Left cardiac atrium (tissue), 4 donors: ENCODE data around the gene BCL2L2. TPM values are rescaled to one million over a fixed set of nuclear protein-coding genes. Genes with fewer than 3 reads are reported as not detected.
A peak's percentile ranks its signal among the peaks of the same experiment; 100 is the strongest.
"Not testable (repeated sequence)": the region's sequence is repeated elsewhere in the genome, so short reads cannot be mapped to it uniquely, and the experiment has no call there.

Experiments used
- ATAC-seq, 2 donors: fragments of 200-7000 bp; cut with Tn5 transposase; one replicate each; pipeline ENCODE4 v1.9.1; 2020; ENCODE audit warnings: mild to moderate bottlenecking in 2 of 2, moderate library complexity in 2 of 2
- DNase-seq: peaks from one replicate; pipeline ENCODE4 v3.0.0-alpha.2; 2020
- intact Hi-C, 2 donors: fragments of 100-400 bp; cut with DNase I; formaldehyde crosslinking; loops; one replicate each; pipeline versions ENCODE4 v1.14.1 to v1.15.1; 2022 to 2023
- long read RNA-seq: library from polyadenylated mRNA; unstranded; transcript quantifications from one replicate; pipeline ENCODE4 v2.0.0, GENCODE V29; 2021
- total RNA-seq, 2 donors: library from RNA; stranded (reverse); fragmentation: NEBNext Ultra II Directional; extraction: Animal tissue kit (Norgen Biotek cat#: 25700); gene quantifications; one replicate each; pipeline ENCODE4 v1.2.1, GENCODE V29; 2021
- donor health status: DM: no; HTN: yes; CAD: no.
- donor health status: DM: no; HTN: yes; CAD: no; lungs with severe emphysema.
- donor health status: DM: yes; HTN: yes; CAD: no.
- donor health status: Dilated cardiomyopathy.

Gene BCL2L2
- 10 to 100 TPM; 46.7 to 47.7 TPM for total RNA-seq
- long read RNA-seq, partial matches to known transcripts: 1 of 5 reads
- long read RNA-seq, other reads (novel, unspliced or antisense): 1 of 5 reads

DNA sequence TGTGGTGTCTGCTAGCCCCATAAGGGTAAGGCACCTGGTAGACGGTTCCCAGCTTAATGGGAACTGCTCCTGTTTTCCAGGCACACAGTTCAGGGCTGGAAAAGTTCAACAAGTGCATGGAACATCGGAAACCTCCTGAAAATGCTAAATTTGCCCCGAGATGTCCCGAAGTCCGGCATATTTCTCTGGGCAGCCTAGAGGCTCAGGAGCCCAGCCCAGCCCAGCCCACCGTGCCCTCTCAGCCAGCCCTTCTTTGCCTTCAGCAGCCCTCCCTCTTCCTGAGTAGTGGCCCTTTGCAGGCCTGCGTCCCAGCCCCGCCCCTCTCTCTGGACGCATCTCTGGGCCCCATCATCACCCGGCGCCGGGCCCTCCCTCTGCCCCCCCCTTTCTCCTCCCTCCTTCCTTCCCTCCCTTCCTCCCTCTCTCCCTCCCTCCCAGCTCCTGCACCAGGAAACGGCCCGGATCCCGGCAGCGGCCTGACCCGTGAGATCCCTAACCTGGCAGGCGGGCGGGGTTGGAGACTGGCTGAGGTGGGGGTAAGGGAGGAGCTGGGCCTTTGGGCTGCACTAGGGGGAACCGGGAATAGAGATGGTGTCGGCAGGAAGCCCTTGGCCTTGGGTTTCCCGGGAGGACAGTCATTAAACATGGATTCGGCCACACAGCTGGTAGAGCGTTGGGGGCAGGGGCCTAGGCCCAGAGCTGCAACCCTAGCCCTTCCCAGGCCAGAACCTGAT, at the start of gene BCL2L2:
Gene BCL2L2, plus strand, starts transcription at position 422 of the 734 bp plus-strand sequence. CDS start 935 bp downstream, outside the sequence.
- ATAC-seq (peak; percentile 72 to 76), DNase-seq (peak; percentile 95)
- intact Hi-C loops: no loop called here

- DNase-seq (no peak), ATAC-seq (no peak)
- intact Hi-C loops: no loop called here
Measured at GRCh38 chr14:23258256-23258655, 48.4 kb upstream of the BCL2L2 start.

DNA sequence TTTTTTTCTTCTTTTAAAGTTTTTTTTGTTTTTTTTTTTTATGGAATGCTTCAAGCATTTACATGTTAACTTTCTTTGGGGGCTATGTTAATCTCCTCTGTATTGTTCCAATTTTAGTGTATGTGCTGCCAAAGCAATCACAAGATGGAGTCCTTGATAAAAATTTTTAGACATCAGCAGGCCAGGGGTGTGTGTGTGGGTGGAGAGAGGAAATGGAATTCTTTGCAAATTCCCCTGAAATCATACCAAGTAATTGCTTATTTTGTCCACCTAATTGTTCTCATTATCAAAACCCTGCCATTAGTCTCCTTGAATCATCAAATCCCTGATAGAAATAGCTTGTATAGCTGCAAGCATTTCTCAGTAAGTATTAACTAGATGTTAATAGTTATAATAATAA, 47.2 kb upstream of the BCL2L2 start:
- DNase-seq: no peak
- ATAC-seq: no peak
- intact Hi-C loops: no loop called here

DNA sequence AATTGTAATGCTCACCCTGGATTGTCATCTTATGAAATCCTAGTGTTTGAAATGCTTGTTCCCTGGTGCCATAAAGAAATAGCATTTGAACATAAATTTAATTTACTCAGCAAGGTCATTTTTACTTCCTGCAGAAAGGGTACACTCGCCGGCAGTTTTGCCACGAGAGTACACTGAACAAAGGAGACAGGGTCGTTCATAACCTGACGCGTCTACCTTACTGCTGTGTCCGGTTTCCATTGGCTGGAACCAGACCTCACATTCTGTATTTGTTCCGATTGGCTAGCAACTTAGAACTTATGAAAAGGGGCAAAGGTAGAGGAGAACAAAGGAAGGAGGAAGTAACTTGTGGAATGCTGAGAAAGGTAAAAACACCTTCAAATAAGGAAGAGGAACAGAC, 45.8 kb upstream of the BCL2L2 start:
- DNase-seq, intact Hi-C loops, ATAC-seq: not testable (repeated sequence)

GRCh38 chr14:23269193-23269592, 37.4 kb upstream of the BCL2L2 start:
- intact Hi-C loops: no loop called here
- ATAC-seq (no peak), DNase-seq (no peak)

GRCh38 chr14:23275412-23275811, 31.2 kb upstream of the BCL2L2 start:
- intact Hi-C loops: no loop called here
- ATAC-seq (no peak), DNase-seq (no peak)

DNA sequence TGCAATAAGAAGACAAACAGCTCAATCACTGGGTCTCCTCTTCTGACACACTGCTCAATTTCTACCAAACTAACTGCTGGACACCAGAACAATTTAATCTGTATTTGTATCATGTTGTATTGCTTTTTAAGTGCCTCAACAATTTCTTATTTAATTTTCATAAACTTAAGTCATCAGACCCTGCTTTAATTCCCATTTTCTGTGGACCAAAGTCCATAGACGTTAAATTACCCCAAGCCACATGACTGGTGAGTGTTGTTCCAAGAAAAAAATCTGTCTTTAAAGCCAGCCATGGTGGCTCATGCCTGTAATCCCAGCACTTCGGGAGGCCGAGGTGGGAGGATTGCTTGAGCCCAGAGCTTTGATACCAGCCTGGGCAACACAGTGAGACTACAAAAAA, 29.4 kb upstream of the BCL2L2 start:
- intact Hi-C loops: no loop called here
- ATAC-seq (no peak), DNase-seq (no peak)

DNA sequence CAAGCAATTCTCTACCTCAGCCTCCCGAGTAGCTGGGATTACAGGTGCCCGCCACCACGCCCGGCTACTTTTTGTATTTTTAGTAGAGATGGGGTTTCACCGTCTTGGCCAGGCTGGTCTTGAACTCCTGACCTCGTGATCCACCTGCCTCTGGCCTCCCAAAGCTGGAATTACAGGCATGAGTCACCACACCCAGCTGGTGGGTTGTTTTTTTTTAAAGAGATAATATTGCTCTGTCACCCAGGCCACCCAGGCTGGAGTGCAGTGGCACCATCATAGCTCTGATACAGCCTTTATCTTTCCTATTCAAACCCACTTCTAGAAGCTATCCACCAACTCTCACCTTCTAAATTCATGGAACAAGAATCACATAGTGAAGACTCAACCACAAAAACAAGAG, 28.7 kb upstream of the BCL2L2 start:
- DNase-seq, intact Hi-C loops, ATAC-seq: not testable (repeated sequence)

DNA sequence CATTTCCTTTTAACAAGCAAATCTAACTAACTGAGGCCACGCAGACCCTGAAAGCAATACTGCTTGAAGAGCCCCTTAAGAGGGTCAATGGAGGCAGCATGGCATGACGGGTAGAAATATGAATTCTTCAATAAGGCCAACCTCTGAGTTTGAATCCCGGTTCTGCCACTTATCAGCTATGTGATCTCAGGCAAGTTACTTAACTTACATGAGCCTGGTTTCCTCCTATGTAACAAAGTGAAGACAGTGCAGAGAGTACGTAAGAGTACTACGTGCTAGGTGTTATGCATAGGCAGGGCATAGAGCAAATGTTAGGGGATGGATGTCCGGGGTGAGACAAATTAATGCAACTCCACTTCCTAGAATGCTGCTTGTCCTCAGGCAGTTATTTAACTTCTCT, 25.4 kb upstream of the BCL2L2 start:
- no peak for DNase-seq
- intact Hi-C loops: no loop called here
- ATAC-seq: no peak

DNA sequence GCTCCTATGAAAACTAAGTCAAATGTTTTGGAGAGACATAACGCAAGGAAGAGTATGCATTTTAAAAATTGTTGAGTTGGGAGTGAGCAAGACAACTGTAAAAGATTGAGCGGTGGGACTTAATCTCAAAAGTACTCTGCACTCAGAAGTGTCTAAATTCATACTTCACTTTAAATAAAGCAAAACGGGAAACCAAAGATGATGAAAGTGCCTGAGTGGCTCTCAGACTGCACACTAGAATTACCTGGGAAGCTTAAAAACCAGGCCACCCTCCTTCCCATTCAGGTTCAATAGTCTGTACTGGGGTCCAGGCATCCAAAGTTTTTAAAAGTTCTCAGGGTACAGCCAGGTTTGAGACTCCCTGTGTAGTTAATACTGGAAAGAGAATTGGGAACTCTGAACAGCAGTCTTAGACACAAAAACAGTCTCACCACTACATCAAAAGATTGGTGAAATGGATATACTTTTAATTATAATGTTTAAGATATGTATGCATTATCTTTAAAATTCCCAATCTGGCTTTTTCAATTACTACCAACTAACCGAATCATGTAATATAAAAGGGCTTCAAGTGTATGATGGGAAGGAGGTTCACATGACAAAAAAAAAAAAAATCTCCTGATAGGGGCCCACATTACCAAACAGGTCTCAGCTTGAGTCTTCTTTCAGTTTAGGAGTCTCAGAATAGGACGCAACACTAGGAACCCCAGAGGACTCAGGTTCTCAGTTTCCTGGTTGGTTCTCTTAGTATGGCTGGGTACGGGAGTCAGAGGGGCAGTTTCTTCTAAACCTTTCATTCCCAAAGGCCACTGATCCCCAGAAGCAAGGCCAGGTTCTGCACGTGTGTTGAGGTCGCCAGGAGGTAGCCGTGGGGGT, 21.7 kb upstream of the BCL2L2 start:
- intact Hi-C loops: no loop called here
- no peak for DNase-seq
- peak; percentile 2 to 7 for ATAC-seq

DNA sequence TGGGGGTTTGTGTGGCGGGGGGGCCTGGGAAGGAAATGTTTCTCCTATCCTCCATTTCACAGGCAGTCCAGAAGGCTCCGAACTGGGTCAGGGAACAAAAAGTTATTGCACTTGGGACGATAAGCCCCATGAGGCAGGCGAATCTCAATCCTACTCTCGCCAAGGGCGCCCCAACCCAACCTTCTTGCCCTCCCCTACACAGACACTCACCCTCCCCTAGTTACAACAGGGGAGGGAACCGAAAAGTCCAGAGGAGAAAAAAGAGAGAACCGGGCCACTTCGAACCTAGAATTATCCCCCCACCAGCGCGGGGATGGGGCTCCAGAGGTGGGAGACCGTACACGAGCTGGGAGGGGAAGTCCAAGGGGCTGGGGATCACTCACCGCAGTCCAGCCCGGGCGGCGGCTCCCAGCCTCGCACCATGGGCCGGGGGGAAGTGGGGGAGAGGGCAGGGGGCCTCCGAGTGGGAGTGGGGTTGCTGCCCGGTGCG, 21.1 kb upstream of the BCL2L2 start:
- DNase-seq (no peak), ATAC-seq (peak; percentile 16 to 61)
- intact Hi-C loops: no loop called here

DNA sequence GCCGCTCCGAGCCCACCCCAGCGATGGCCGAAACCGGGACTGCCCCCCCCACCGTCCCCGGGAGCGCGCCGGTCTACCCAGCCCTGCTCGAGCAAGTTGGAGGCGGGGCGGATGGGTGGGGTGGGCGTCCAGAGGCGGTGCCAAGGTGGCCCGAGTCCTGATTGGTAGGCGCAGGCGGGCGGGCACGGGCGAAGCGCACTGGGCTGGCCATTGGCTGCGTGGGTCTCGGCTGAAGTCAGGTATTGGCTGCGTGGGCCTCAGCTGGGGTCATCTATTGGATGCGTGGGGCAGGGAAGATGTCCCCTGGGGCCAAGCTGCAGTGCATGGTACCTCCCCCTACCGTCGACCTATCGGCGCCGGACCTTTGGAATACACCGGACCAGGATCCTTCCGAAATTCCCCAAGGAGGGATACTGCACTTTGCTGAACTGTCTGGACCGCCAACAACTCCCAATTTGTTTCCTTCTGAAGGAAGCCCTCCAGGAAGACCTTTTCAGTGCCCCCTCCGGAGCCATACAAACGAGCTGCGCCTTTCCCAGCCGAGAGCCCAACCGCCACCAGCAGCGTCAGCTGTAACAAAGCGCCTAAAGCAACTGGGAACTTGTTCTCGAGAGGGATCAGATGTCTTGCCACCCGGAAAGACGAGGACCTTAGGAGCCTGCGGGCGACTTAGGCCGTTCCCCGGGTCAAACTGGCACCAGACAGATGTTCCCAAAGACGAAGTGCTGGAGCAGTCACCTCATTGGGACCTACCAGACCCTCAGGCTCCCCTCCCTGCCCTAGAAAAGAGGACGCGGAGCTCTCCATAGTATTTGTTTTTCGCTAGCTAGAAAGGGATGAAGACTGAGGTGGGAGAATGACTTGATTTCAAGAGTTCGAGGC, 20.4 kb upstream of the BCL2L2 start, which contains the start of gene HOMEZ:
Gene HOMEZ, minus strand, starts transcription at position 113 of the 882 bp plus-strand sequence. CDS start 180 bp downstream, outside the sequence.
- intact Hi-C loops: no loop called here
- ATAC-seq: peak; percentile 98 to 99
- peak; percentile 99 for DNase-seq

DNA sequence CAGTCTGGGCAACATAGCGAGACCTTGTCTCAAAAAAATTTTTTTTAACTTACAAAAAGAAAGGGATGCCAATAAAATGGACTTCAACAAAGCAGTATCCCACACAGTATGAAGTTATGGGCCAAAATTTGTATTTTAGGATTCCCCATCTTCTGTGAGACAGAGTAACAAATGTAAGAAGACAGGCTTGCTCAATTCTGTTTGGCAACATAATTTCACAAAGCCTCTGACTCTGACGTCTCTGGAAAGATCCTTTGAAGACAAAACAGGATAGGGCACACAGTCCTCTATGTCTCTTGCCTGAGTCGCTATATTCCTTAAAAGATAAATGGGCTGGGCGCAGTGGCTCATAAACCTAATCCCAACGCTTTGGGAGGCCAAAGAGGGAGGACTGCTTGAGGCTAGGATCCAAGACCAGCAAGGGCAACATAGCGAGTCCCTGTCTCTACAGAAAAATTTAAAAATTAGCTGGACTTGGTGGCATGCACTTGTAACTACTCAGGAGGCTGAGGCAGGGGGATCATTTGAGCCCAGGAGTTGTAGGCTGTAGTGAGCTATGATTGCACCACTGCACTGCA, 19.6 kb upstream of the BCL2L2 start:
- intact Hi-C loops: no loop called here
- no peak for ATAC-seq

GRCh38 chr14:23294734-23295561, 11.7 kb upstream of the BCL2L2 start:
- intact Hi-C loops: loop anchor here in 1 of 2 donors (5.0 kb wide), 1 partner anchor 173 kb away; no protein-coding TSS in a partner anchor
- ATAC-seq: peak; percentile 62 to 68

More for the DNA sequence above, 19.6 kb upstream of the BCL2L2 start:
- DNase-seq: no peak

GRCh38 chr14:23296012-23296777, 10.4 kb upstream of the BCL2L2 start:
- ATAC-seq: no peak
- intact Hi-C loops: loop anchor here in 1 of 2 donors (5.0 kb wide), 1 partner anchor 174 kb away; no protein-coding TSS in a partner anchor

More at GRCh38 chr14:23294734-23295561, 11.7 kb upstream of the BCL2L2 start:
- peak; percentile 54 for DNase-seq

DNA sequence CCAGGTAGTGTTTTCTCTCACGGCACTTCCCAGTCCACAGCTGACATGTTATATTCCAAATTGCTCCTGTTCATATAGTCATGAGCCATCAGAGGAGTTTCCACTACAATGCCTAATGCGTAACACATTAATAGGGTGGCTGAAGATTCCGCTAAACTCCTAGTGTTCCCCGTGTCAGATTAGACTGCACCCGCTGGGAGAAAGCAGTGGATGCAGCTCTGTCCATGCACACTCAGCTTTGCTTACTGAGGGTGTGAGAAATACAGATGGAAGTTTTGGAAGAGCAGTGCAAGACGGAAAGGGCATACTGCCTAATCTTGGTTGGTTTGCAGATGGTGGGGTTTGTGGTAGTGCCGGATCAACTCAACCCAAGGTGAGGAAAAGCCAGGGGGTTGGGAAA, 9.5 kb upstream of the BCL2L2 start:
- ATAC-seq: no peak
- DNase-seq: no peak
- intact Hi-C loops: loop anchor here in 1 of 2 donors (5.0 kb wide), 1 partner anchor 175 kb away; no protein-coding TSS in a partner anchor

More at GRCh38 chr14:23296012-23296777, 10.4 kb upstream of the BCL2L2 start:
- DNase-seq: no peak
